ENCODE results near the gene CFAP61.

- TF ChIP-seq POLR2AphosphoS5 (IDR thresholded peaks at IDR 0.05) (no peak), POLR2A (IDR thresholded peaks at IDR 0.05; ENCODE audit: low read depth) (no peak), CTCF (IDR thresholded peaks at IDR 0.05) (no peak), EP300 (IDR thresholded peaks at IDR 0.05) (no peak)
These were observed 159.1 kb downstream of the CFAP61 start for GRCh38 chr20:20211274-20211987.
